GM18520 (cell line): ENCODE results near the gene TBATA.

Experiments
- ATAC-seq: cut with Tn5 transposase; IDR thresholded peaks from one replicate; pipeline ENCODE4 v1.9.1; 2021; ENCODE audit not compliant: unreplicated experiment

Gene TBATA

GRCh38 chr10:70762441-70763175 lies 22.6 kb downstream of the TBATA start:
- ATAC-seq, result no peak

- ATAC-seq, result no peak
These were observed 23.3 kb downstream of the TBATA start for GRCh38 chr10:70761727-70762350.

- no peak for ATAC-seq
These were observed 24.1 kb downstream of the TBATA start for GRCh38 chr10:70761031-70761601.

- no peak for ATAC-seq
These were observed 24.8 kb downstream of the TBATA start for GRCh38 chr10:70760271-70760787.

GRCh38 chr10:70759781-70760180 lies 25.4 kb downstream of the TBATA start:
- ATAC-seq, result no peak

GRCh38 chr10:70758757-70759514 lies 26.2 kb downstream of the TBATA start:
- no peak for ATAC-seq

GRCh38 chr10:70757856-70758255 lies 27.3 kb downstream of the TBATA start:
- no peak for ATAC-seq

GRCh38 chr10:70756700-70757360 lies 28.3 kb downstream of the TBATA start:
- no peak for ATAC-seq

GRCh38 chr10:70753841-70754621 lies 31.1 kb downstream of the TBATA start:
- no peak for ATAC-seq

- no peak for ATAC-seq
These were observed 32.0 kb downstream of the TBATA start for GRCh38 chr10:70753026-70753663.

- ATAC-seq, result no peak
These were observed 32.6 kb downstream of the TBATA start for GRCh38 chr10:70752571-70752970.

- ATAC-seq, result no peak
These were observed 33.2 kb downstream of the TBATA start for GRCh38 chr10:70751991-70752390.

GRCh38 chr10:70751356-70751755 lies 33.8 kb downstream of the TBATA start:
- no peak for ATAC-seq

GRCh38 chr10:70750156-70750703 lies 34.9 kb downstream of the TBATA start:
- no peak for ATAC-seq

GRCh38 chr10:70749756-70750155 lies 35.4 kb downstream of the TBATA start:
- ATAC-seq, result no peak

GRCh38 chr10:70748801-70749573 lies 36.2 kb downstream of the TBATA start:
- ATAC-seq, result no peak

GRCh38 chr10:70748305-70748704 lies 36.9 kb downstream of the TBATA start:
- no peak for ATAC-seq

GRCh38 chr10:70747192-70747965 lies 37.8 kb downstream of the TBATA start:
- ATAC-seq, result no peak
